Neural cell (in vitro differentiated cells): ENCODE data around the gene DOP1B. TPM values are rescaled to one million over a fixed set of nuclear protein-coding genes. Genes with fewer than 3 reads are reported as not detected.

Experiments used
- H2AFZ ChIP-seq: fragments of 200-600, 300-800 bp; sonication (generic), shearing (Covaris generic); 2 replicates; pipeline ENCODE4 v1.6.0; 2014; ENCODE audit warnings: low read depth, mild to moderate bottlenecking, antibody characterized with exemption, low read length, moderate library complexity
- H3F3A ChIP-seq: fragments of 200-600 bp; shearing (Covaris generic); 2 replicates; pipeline ENCODE4 v1.6.1; 2016; ENCODE audit warnings: mild to moderate bottlenecking, moderate library complexity, mixed read lengths, antibody characterized with exemption, low read length; ENCODE audit not compliant: insufficient read depth, poor library complexity, severe bottlenecking
- H3K27ac ChIP-seq: fragments of 200-600, 300-800 bp; sonication (generic), shearing (Covaris generic); 2 replicates; pipeline ENCODE4 v1.5.1; 2014; ENCODE audit warnings: mild to moderate bottlenecking, low read length, moderate library complexity
- H3K27me3 ChIP-seq: fragments of 300-800, 200-600 bp; sonication (generic), shearing (Covaris generic); 2 replicates; pipeline ENCODE4 v1.6.0; 2014; ENCODE audit warnings: mild to moderate bottlenecking, low read depth, low read length, moderate library complexity; ENCODE audit not compliant: insufficient read depth
- H3K36me3 ChIP-seq: fragments of 300-800, 200-600 bp; sonication (generic), shearing (Covaris generic); 2 replicates; pipeline ENCODE4 v1.5.1; 2014; ENCODE audit warnings: mild to moderate bottlenecking, antibody characterized with exemption, low read length, moderate library complexity; ENCODE audit not compliant: insufficient read depth
- H3K4me2 ChIP-seq: fragments of 300-800, 200-600 bp; sonication (generic), shearing (Covaris generic); 2 replicates; pipeline ENCODE4 v1.6.0; 2014; ENCODE audit warnings: mild to moderate bottlenecking, low read length
- H3K4me3 ChIP-seq: fragments of 300-800, 200-600 bp; sonication (generic), shearing (Covaris generic); 2 replicates; pipeline ENCODE4 v1.5.1; 2014; ENCODE audit warnings: mild to moderate bottlenecking, low read length, moderate library complexity
- H3K79me2 ChIP-seq: fragments of 200-600 bp; shearing (Covaris generic); replicated peaks from 2 replicates; pipeline ENCODE4 v1.6.0; 2014; ENCODE audit warnings: mild to moderate bottlenecking, low read length, moderate library complexity; ENCODE audit not compliant: insufficient read depth
- H3K9ac ChIP-seq: fragments of 300-800, 200-600 bp; sonication (generic), shearing (Covaris generic); 2 replicates; pipeline ENCODE4 v1.6.1; 2016; ENCODE audit warnings: mild to moderate bottlenecking, low read length, mixed read lengths
- H3K9me2 ChIP-seq: fragments of 200-600 bp; shearing (Covaris generic); 2 replicates; pipeline ENCODE4 v1.6.1; 2016; ENCODE audit warnings: mild to moderate bottlenecking, low read length, mixed read lengths; ENCODE audit not compliant: insufficient read depth
- H3K9me3 ChIP-seq: fragments of 200-600, 300-800 bp; sonication (generic), shearing (Covaris generic); 2 replicates; pipeline ENCODE4 v1.6.1; 2016; ENCODE audit warnings: mild to moderate bottlenecking, mixed run types, low read length, moderate library complexity, mixed read lengths
- H4K20me1 ChIP-seq: fragments of 200-600 bp; shearing (Covaris generic); 2 replicates; pipeline ENCODE4 v1.6.1; 2016; ENCODE audit warnings: mild to moderate bottlenecking, mixed run types; ENCODE audit not compliant: insufficient read depth
- CTCF ChIP-seq: fragments of 450-650 bp; IDR thresholded peaks from 2 replicates; pipeline ENCODE4 v1.5.1; 2014; ENCODE audit warnings: antibody characterized with exemption, mild to moderate bottlenecking, moderate library complexity; ENCODE audit not compliant: poor library complexity, severe bottlenecking
- EP300 ChIP-seq: fragments of 450-650 bp; conservative IDR thresholded peaks from 2 replicates; pipeline ENCODE4 v1.6.1; 2014; ENCODE audit warnings: antibody characterized with exemption, mild to moderate bottlenecking, moderate library complexity; ENCODE audit not compliant: poor library complexity, severe bottlenecking
- EZH2 ChIP-seq: fragments of 200-600, 300-800 bp; shearing (Covaris generic), sonication (generic); IDR thresholded peaks from 2 replicates; pipeline ENCODE4 v1.6.1; 2014; ENCODE audit warnings: antibody characterized with exemption, low read length, borderline replicate concordance, mild to moderate bottlenecking; ENCODE audit not compliant: insufficient read depth, poor library complexity, severe bottlenecking
- MXI1 ChIP-seq: fragments of 450-650 bp; conservative IDR thresholded peaks from 2 replicates; pipeline ENCODE4 v1.6.1; 2014; ENCODE audit warnings: antibody characterized with exemption, mild to moderate bottlenecking; ENCODE audit not compliant: poor library complexity, severe bottlenecking
- POLR2AphosphoS5 ChIP-seq: IDR thresholded peaks from 2 replicates; pipeline ENCODE4 v1.6.1; 2012
- RAD21 ChIP-seq: fragments of 450-650 bp; conservative IDR thresholded peaks from 2 replicates; pipeline ENCODE4 v1.6.1; 2014; ENCODE audit warnings: antibody characterized with exemption, mild to moderate bottlenecking, moderate library complexity
- REST ChIP-seq: IDR thresholded peaks from 2 replicates; pipeline ENCODE4 v1.6.1; 2012; ENCODE audit warnings: borderline replicate concordance
- SMC3 ChIP-seq: fragments of 450-650 bp; conservative IDR thresholded peaks from 2 replicates; pipeline ENCODE4 v1.6.1; 2014; ENCODE audit warnings: antibody characterized with exemption, mild to moderate bottlenecking, moderate library complexity; ENCODE audit not compliant: poor library complexity
- TAF1 ChIP-seq: IDR thresholded peaks from 2 replicates; pipeline ENCODE4 v1.6.1; 2012; ENCODE audit warnings: low read depth
- polyA plus RNA-seq: library from polyadenylated mRNA; depleted of rRNA; stranded (reverse); fragments of >200 nt; gene quantifications from 2 replicates; pipeline ENCODE4 v1.2.3, GENCODE V29; 2014

DOP1B gene
- polyA plus RNA-seq, 1 donor from 2014 or later: 14.0 TPM

GRCh38 chr21:36174780-36175179, 18.2 kb downstream of the DOP1B start:
- TF ChIP-seq CTCF (no peak), REST (no peak), EP300 (no peak), POLR2AphosphoS5 (no peak), RAD21 (no peak), TAF1 (no peak), EZH2 (no peak), MXI1 (no peak), SMC3 (no peak)
- H3F3A ChIP-seq: no peaks in the 10 kb centered on the region
- no peak overlapping the region for H2AFZ ChIP-seq
- H4K20me1 ChIP-seq: no peaks in the 10 kb centered on the region
- H3K36me3 ChIP-seq: no peaks in the 10 kb centered on the region
- H3K27me3 ChIP-seq: no peaks in the 10 kb centered on the region
- H3K27ac ChIP-seq: no peak overlapping the region
- H3K4me2 ChIP-seq: no peak overlapping the region
- H3K79me2 ChIP-seq: no peaks in the 10 kb centered on the region
- H3K9me2 ChIP-seq: no peaks in the 10 kb centered on the region
- H3K9ac ChIP-seq: no peak overlapping the region
- no peaks in the 10 kb centered on the region for H3K9me3 ChIP-seq
- H3K4me3 ChIP-seq: no peak overlapping the region

GRCh38 chr21:36175771-36176565, 19.3 kb downstream of the DOP1B start:
- no peak overlapping the region for H3K4me2 ChIP-seq
- no peak for TF ChIP-seq CTCF
- no peak for TF ChIP-seq SMC3
- TF ChIP-seq RAD21: no peak
- no peak for TF ChIP-seq TAF1
- TF ChIP-seq MXI1: no peak
- no peak for TF ChIP-seq EP300
- TF ChIP-seq REST: no peak
- TF ChIP-seq POLR2AphosphoS5: no peak
- TF ChIP-seq EZH2: no peak
- H3K36me3 ChIP-seq: no peaks in the 10 kb centered on the region
- no peaks in the 10 kb centered on the region for H3K9me2 ChIP-seq
- no peaks in the 10 kb centered on the region for H3K27me3 ChIP-seq
- no peak overlapping the region for H3K9ac ChIP-seq
- H3K4me3 ChIP-seq: no peak overlapping the region
- H4K20me1 ChIP-seq: no peaks in the 10 kb centered on the region
- H2AFZ ChIP-seq: no peak overlapping the region
- no peak overlapping the region for H3K27ac ChIP-seq
- H3K79me2 ChIP-seq: no peaks in the 10 kb centered on the region
- no peaks in the 10 kb centered on the region for H3K9me3 ChIP-seq
- H3F3A ChIP-seq: no peaks in the 10 kb centered on the region
